DMS153 treated with DMSO at 0.1 percent for 48 hours (cell line): Measurements from ENCODE around the gene TTYH2.
A peak's percentile ranks its signal among the peaks of the same experiment; 100 is the strongest.

Experiments used
- DNase-seq: peaks from one replicate; lab custom pipeline; 2025; ENCODE audit not compliant: unreplicated experiment; lab: John Stamatoyannopoulos, UW

Gene TTYH2

GRCh38 chr17:74213861-74214391, 555 bp downstream of the TTYH2 start:
- no peak for DNase-seq

GRCh38 chr17:74214484-74215341, 1.3 kb downstream of the TTYH2 start:
- DNase-seq = no peak

- no peak for DNase-seq
Observed at GRCh38 chr17:74215342-74215727, 2.0 kb downstream of the TTYH2 start.

GRCh38 chr17:74216505-74216904, 3.1 kb downstream of the TTYH2 start:
- no peak for DNase-seq

GRCh38 chr17:74217037-74217730, 3.8 kb downstream of the TTYH2 start:
- DNase-seq = peak; percentile 10

- no peak for DNase-seq
Observed at GRCh38 chr17:74217888-74218287, 4.5 kb downstream of the TTYH2 start.

GRCh38 chr17:74218436-74218835, 5.1 kb downstream of the TTYH2 start:
- DNase-seq = no peak

- no peak for DNase-seq
Observed at GRCh38 chr17:74219576-74220133, 6.3 kb downstream of the TTYH2 start.

- no peak for DNase-seq
Observed at GRCh38 chr17:74220219-74220618, 6.8 kb downstream of the TTYH2 start.

- DNase-seq = no peak
Observed at GRCh38 chr17:74220946-74221818, 7.8 kb downstream of the TTYH2 start.

GRCh38 chr17:74222399-74222798, 9.0 kb downstream of the TTYH2 start:
- no peak for DNase-seq

GRCh38 chr17:74223901-74224300, 10.5 kb downstream of the TTYH2 start:
- no peak for DNase-seq

GRCh38 chr17:74224959-74225725, 11.8 kb downstream of the TTYH2 start:
- DNase-seq = no peak

- no peak for DNase-seq
Observed at GRCh38 chr17:74226252-74226651, 12.9 kb downstream of the TTYH2 start.

- no peak for DNase-seq
Observed at GRCh38 chr17:74227271-74228080, 14.1 kb downstream of the TTYH2 start.

GRCh38 chr17:74228306-74228978, 15.1 kb downstream of the TTYH2 start:
- DNase-seq = no peak

- no peak for DNase-seq
Observed at GRCh38 chr17:74230896-74231295, 17.5 kb downstream of the TTYH2 start.
